Suprapubic skin (tissue), 4 donors: Measurements from ENCODE around the gene C2orf81.

Experiments
- EP300 ChIP-seq: sonication (generic); formaldehyde crosslinking; IDR thresholded peaks from one replicate; pipeline ENCODE4 v1.6.1; 2017; ENCODE audit warnings: antibody characterized with exemption
- POLR2A ChIP-seq, 2 donors: fragments of 450-650 bp; IDR thresholded peaks; one replicate each; pipeline ENCODE4 v1.6.1; 2017; ENCODE audit warnings: antibody characterized with exemption in 2 of 2, mild to moderate bottlenecking in 2 of 2, moderate library complexity in 2 of 2
- POLR2AphosphoS5 ChIP-seq, 3 donors: sonication (generic); formaldehyde crosslinking; IDR thresholded peaks; one replicate each; pipeline ENCODE4 v1.6.1; 2017; ENCODE audit warnings: antibody characterized with exemption in 3 of 3
- TF ChIP-seq, protein P1 (sequence below), 2 donors: fragments of 200-600 bp in 1 of 2; fragments of 450-650 bp in 1 of 2; sonication (generic) in 1 of 2; IDR thresholded peaks; one replicate each; pipeline ENCODE4 v1.5.1; 2016 to 2019; ENCODE audit warnings: antibody characterized with exemption in 2 of 2, mild to moderate bottlenecking in 1 of 2, moderate library complexity in 1 of 2

DNA sequence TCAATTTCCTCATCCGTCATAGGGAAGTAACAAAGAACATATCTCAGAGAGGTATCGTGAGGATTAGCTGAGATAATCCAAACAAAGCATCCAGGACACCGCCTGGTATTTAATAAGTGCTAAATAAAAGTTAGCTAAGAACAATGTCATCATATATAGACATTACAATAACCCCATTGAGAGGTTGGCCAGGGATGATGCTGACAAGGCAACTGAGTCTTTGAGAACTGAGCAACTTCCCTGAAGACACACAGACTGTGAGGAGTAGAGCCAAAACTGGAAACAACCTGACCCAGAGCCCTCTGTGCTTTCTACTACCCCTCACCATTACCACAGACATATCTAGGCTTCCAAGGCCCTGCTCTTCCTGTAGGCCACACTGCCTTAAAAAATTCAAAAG, 39.7 kb downstream of the C2orf81 start:
- TF ChIP-seq EP300 (no peak), POLR2AphosphoS5 (IDR thresholded peaks at IDR 0.05) (no peak), POLR2A (IDR thresholded peaks at IDR 0.05) (no peak)
- TF ChIP-seq, protein P1, sequence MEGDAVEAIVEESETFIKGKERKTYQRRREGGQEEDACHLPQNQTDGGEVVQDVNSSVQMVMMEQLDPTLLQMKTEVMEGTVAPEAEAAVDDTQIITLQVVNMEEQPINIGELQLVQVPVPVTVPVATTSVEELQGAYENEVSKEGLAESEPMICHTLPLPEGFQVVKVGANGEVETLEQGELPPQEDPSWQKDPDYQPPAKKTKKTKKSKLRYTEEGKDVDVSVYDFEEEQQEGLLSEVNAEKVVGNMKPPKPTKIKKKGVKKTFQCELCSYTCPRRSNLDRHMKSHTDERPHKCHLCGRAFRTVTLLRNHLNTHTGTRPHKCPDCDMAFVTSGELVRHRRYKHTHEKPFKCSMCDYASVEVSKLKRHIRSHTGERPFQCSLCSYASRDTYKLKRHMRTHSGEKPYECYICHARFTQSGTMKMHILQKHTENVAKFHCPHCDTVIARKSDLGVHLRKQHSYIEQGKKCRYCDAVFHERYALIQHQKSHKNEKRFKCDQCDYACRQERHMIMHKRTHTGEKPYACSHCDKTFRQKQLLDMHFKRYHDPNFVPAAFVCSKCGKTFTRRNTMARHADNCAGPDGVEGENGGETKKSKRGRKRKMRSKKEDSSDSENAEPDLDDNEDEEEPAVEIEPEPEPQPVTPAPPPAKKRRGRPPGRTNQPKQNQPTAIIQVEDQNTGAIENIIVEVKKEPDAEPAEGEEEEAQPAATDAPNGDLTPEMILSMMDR (IDR thresholded peaks at IDR 0.05) = no peak
